ENCODE results near the gene TASL.
A peak's percentile ranks its signal among the peaks of the same experiment; 100 is the strongest.
"Not testable (repeated sequence)": the region's sequence is repeated elsewhere in the genome, so short reads cannot be mapped to it uniquely, and the experiment has no call there.

TASL gene

GRCh38 chrX:30580641-30581040 is 3.1 kb upstream of the TASL start:
- Histone ChIP-seq H3K27me3 (ENCODE audit: control insufficient read depth in 5 of 5, insufficient read depth in 4 of 5, low read length in 5 of 5) (no peaks in the 10 kb centered on the region), H3K36me3 (ENCODE audit: control insufficient read depth in 5 of 5, insufficient read depth in 5 of 5, low read length in 5 of 5) (no peaks in the 10 kb centered on the region), H3K4me1 (ENCODE audit: control insufficient read depth in 5 of 5, insufficient read depth in 5 of 5, low read length in 5 of 5) (no peaks in the 10 kb centered on the region), H3K9ac (ENCODE audit: low read length in 5 of 5) (no peak overlapping the region), H3K9me3 (ENCODE audit: control insufficient read depth in 5 of 5, low read length in 5 of 5) (no peaks in the 10 kb centered on the region), H3K4me3 (ENCODE audit: low read depth in 1 of 5, low read length in 5 of 5) (no peak overlapping the region), H3K27ac (ENCODE audit: low read depth, low read length) (no peak overlapping the region)

GRCh38 chrX:30576881-30577280 is 685 bp downstream of the TASL start:
- H3K27me3 ChIP-seq (ENCODE audit: control insufficient read depth in 5 of 5, insufficient read depth in 4 of 5, low read length in 5 of 5): no peaks in the 10 kb centered on the region
- H3K9ac ChIP-seq (ENCODE audit: low read length in 5 of 5): no peak overlapping the region
- no peak overlapping the region for H3K27ac ChIP-seq (ENCODE audit: low read depth, low read length)
- H3K9me3 ChIP-seq (ENCODE audit: control insufficient read depth in 5 of 5, low read length in 5 of 5): no peaks in the 10 kb centered on the region
- peak overlapping the region in 4 of 5 donors; percentile 12 to 50 (median 34) for H3K4me3 ChIP-seq (ENCODE audit: low read depth in 1 of 5, low read length in 5 of 5)
- no peaks in the 10 kb centered on the region for H3K4me1 ChIP-seq (ENCODE audit: control insufficient read depth in 5 of 5, insufficient read depth in 5 of 5, low read length in 5 of 5)
- H3K36me3 ChIP-seq (ENCODE audit: control insufficient read depth in 5 of 5, insufficient read depth in 5 of 5, low read length in 5 of 5): no peaks in the 10 kb centered on the region

- no peak overlapping the region for H3K9ac ChIP-seq (ENCODE audit: low read length in 5 of 5)
- no peaks in the 10 kb centered on the region for H3K36me3 ChIP-seq (ENCODE audit: control insufficient read depth in 5 of 5, insufficient read depth in 5 of 5, low read length in 5 of 5)
- no peaks in the 10 kb centered on the region for H3K4me1 ChIP-seq (ENCODE audit: control insufficient read depth in 5 of 5, insufficient read depth in 5 of 5, low read length in 5 of 5)
- peaks cover 0 to 3% (median 0%) of the 10 kb centered on the region in 5 donors for H3K27me3 ChIP-seq (ENCODE audit: control insufficient read depth in 5 of 5, insufficient read depth in 4 of 5, low read length in 5 of 5)
- H3K9me3 ChIP-seq (ENCODE audit: control insufficient read depth in 5 of 5, low read length in 5 of 5): no peaks in the 10 kb centered on the region
- no peak overlapping the region for H3K4me3 ChIP-seq (ENCODE audit: low read depth in 1 of 5, low read length in 5 of 5)
- no peak overlapping the region for H3K27ac ChIP-seq (ENCODE audit: low read depth, low read length)
Observed at GRCh38 chrX:30573125-30573524, 4.4 kb downstream of the TASL start.

GRCh38 chrX:30572678-30573077 is 4.9 kb downstream of the TASL start:
- no peaks in the 10 kb centered on the region for H3K9me3 ChIP-seq (ENCODE audit: control insufficient read depth in 5 of 5, low read length in 5 of 5)
- H3K27ac ChIP-seq (ENCODE audit: low read depth, low read length): no peak overlapping the region
- no peak overlapping the region for H3K4me3 ChIP-seq (ENCODE audit: low read depth in 1 of 5, low read length in 5 of 5)
- H3K27me3 ChIP-seq (ENCODE audit: control insufficient read depth in 5 of 5, insufficient read depth in 4 of 5, low read length in 5 of 5): peaks cover 0 to 3% (median 0%) of the 10 kb centered on the region in 5 donors
- no peaks in the 10 kb centered on the region for H3K36me3 ChIP-seq (ENCODE audit: control insufficient read depth in 5 of 5, insufficient read depth in 5 of 5, low read length in 5 of 5)
- no peak overlapping the region for H3K9ac ChIP-seq (ENCODE audit: low read length in 5 of 5)
- H3K4me1 ChIP-seq (ENCODE audit: control insufficient read depth in 5 of 5, insufficient read depth in 5 of 5, low read length in 5 of 5): no peaks in the 10 kb centered on the region

GRCh38 chrX:30572004-30572403 is 5.6 kb downstream of the TASL start:
- Histone ChIP-seq H3K9me3 (ENCODE audit: control insufficient read depth in 5 of 5, low read length in 5 of 5) (no peaks in the 10 kb centered on the region), H3K4me1 (ENCODE audit: control insufficient read depth in 5 of 5, insufficient read depth in 5 of 5, low read length in 5 of 5) (no peaks in the 10 kb centered on the region), H3K36me3 (ENCODE audit: control insufficient read depth in 5 of 5, insufficient read depth in 5 of 5, low read length in 5 of 5) (no peaks in the 10 kb centered on the region), H3K4me3 (ENCODE audit: low read depth in 1 of 5, low read length in 5 of 5) (no peak overlapping the region), H3K27me3 (ENCODE audit: control insufficient read depth in 5 of 5, insufficient read depth in 4 of 5, low read length in 5 of 5) (peaks cover 0 to 3% (median 0%) of the 10 kb centered on the region in 5 donors), H3K9ac (ENCODE audit: low read length in 5 of 5) (no peak overlapping the region), H3K27ac (ENCODE audit: low read depth, low read length) (no peak overlapping the region)

- no peaks in the 10 kb centered on the region for H3K4me1 ChIP-seq (ENCODE audit: control insufficient read depth in 5 of 5, insufficient read depth in 5 of 5, low read length in 5 of 5)
- H3K27ac ChIP-seq (ENCODE audit: low read depth, low read length): no peak overlapping the region
- H3K4me3 ChIP-seq (ENCODE audit: low read depth in 1 of 5, low read length in 5 of 5): no peak overlapping the region
- H3K9me3 ChIP-seq (ENCODE audit: control insufficient read depth in 5 of 5, low read length in 5 of 5): no peaks in the 10 kb centered on the region
- H3K36me3 ChIP-seq (ENCODE audit: control insufficient read depth in 5 of 5, insufficient read depth in 5 of 5, low read length in 5 of 5): no peaks in the 10 kb centered on the region
- H3K9ac ChIP-seq (ENCODE audit: low read length in 5 of 5): no peak overlapping the region
- H3K27me3 ChIP-seq (ENCODE audit: control insufficient read depth in 5 of 5, insufficient read depth in 4 of 5, low read length in 5 of 5): peaks cover 0 to 3% (median 0%) of the 10 kb centered on the region in 5 donors
Observed at GRCh38 chrX:30570505-30570904, 7.1 kb downstream of the TASL start.

GRCh38 chrX:30568136-30568535 is 9.4 kb downstream of the TASL start:
- Histone ChIP-seq H3K9ac (ENCODE audit: low read length in 5 of 5) (no peak overlapping the region), H3K27ac (ENCODE audit: low read depth, low read length) (no peak overlapping the region), H3K9me3 (ENCODE audit: control insufficient read depth in 5 of 5, low read length in 5 of 5) (no peaks in the 10 kb centered on the region), H3K27me3 (ENCODE audit: control insufficient read depth in 5 of 5, insufficient read depth in 4 of 5, low read length in 5 of 5) (peaks cover 0 to 3% (median 0%) of the 10 kb centered on the region in 5 donors), H3K4me3 (ENCODE audit: low read depth in 1 of 5, low read length in 5 of 5) (no peak overlapping the region), H3K4me1 (ENCODE audit: control insufficient read depth in 5 of 5, insufficient read depth in 5 of 5, low read length in 5 of 5) (no peaks in the 10 kb centered on the region), H3K36me3 (ENCODE audit: control insufficient read depth in 5 of 5, insufficient read depth in 5 of 5, low read length in 5 of 5) (no peaks in the 10 kb centered on the region)

GRCh38 chrX:30563070-30563469 is 14.5 kb downstream of the TASL start:
- not testable (repeated sequence) for H3K9ac ChIP-seq (ENCODE audit: low read length in 5 of 5); H3K27me3 ChIP-seq (ENCODE audit: control insufficient read depth in 5 of 5, insufficient read depth in 4 of 5, low read length in 5 of 5); H3K36me3 ChIP-seq (ENCODE audit: control insufficient read depth in 5 of 5, insufficient read depth in 5 of 5, low read length in 5 of 5); H3K27ac ChIP-seq (ENCODE audit: low read depth, low read length); H3K4me3 ChIP-seq (ENCODE audit: low read depth in 1 of 5, low read length in 5 of 5); H3K9me3 ChIP-seq (ENCODE audit: control insufficient read depth in 5 of 5, low read length in 5 of 5)
- H3K4me1 ChIP-seq (ENCODE audit: control insufficient read depth in 5 of 5, insufficient read depth in 5 of 5, low read length in 5 of 5): peaks cover 0 to 16% (median 4%) of the 10 kb centered on the region in 5 donors

GRCh38 chrX:30561191-30561590 is 16.4 kb downstream of the TASL start:
- Histone ChIP-seq H3K27me3 (ENCODE audit: control insufficient read depth in 5 of 5, insufficient read depth in 4 of 5, low read length in 5 of 5) (peaks cover 0 to 5% (median 0%) of the 10 kb centered on the region in 5 donors), H3K4me1 (ENCODE audit: control insufficient read depth in 5 of 5, insufficient read depth in 5 of 5, low read length in 5 of 5) (peaks cover 0 to 16% (median 4%) of the 10 kb centered on the region in 5 donors), H3K9ac (ENCODE audit: low read length in 5 of 5) (no peak overlapping the region), H3K9me3 (ENCODE audit: control insufficient read depth in 5 of 5, low read length in 5 of 5) (no peaks in the 10 kb centered on the region), H3K4me3 (ENCODE audit: low read depth in 1 of 5, low read length in 5 of 5) (no peak overlapping the region), H3K27ac (ENCODE audit: low read depth, low read length) (peak overlapping the region; percentile 58), H3K36me3 (ENCODE audit: control insufficient read depth in 5 of 5, insufficient read depth in 5 of 5, low read length in 5 of 5) (no peaks in the 10 kb centered on the region)

- no peaks in the 10 kb centered on the region for H3K4me1 ChIP-seq (ENCODE audit: control insufficient read depth in 5 of 5, insufficient read depth in 5 of 5, low read length in 5 of 5)
- no peak overlapping the region for H3K4me3 ChIP-seq (ENCODE audit: low read depth in 1 of 5, low read length in 5 of 5)
- H3K9me3 ChIP-seq (ENCODE audit: control insufficient read depth in 5 of 5, low read length in 5 of 5): peaks cover 0 to 2% (median 0%) of the 10 kb centered on the region in 5 donors
- no peak overlapping the region for H3K9ac ChIP-seq (ENCODE audit: low read length in 5 of 5)
- H3K36me3 ChIP-seq (ENCODE audit: control insufficient read depth in 5 of 5, insufficient read depth in 5 of 5, low read length in 5 of 5): no peaks in the 10 kb centered on the region
- peaks cover 0 to 3% (median 0%) of the 10 kb centered on the region in 5 donors for H3K27me3 ChIP-seq (ENCODE audit: control insufficient read depth in 5 of 5, insufficient read depth in 4 of 5, low read length in 5 of 5)
- H3K27ac ChIP-seq (ENCODE audit: low read depth, low read length): no peak overlapping the region
Observed at GRCh38 chrX:30538271-30538670, 39.3 kb downstream of the TASL start.

GRCh38 chrX:30533835-30534234 is 43.7 kb downstream of the TASL start:
- Histone ChIP-seq H3K4me3 (ENCODE audit: low read depth in 1 of 5, low read length in 5 of 5) (no peak overlapping the region), H3K27ac (ENCODE audit: low read depth, low read length) (no peak overlapping the region), H3K27me3 (ENCODE audit: control insufficient read depth in 5 of 5, insufficient read depth in 4 of 5, low read length in 5 of 5) (peaks cover 0 to 5% (median 2%) of the 10 kb centered on the region in 5 donors), H3K4me1 (ENCODE audit: control insufficient read depth in 5 of 5, insufficient read depth in 5 of 5, low read length in 5 of 5) (no peaks in the 10 kb centered on the region), H3K36me3 (ENCODE audit: control insufficient read depth in 5 of 5, insufficient read depth in 5 of 5, low read length in 5 of 5) (no peaks in the 10 kb centered on the region), H3K9ac (ENCODE audit: low read length in 5 of 5) (no peak overlapping the region), H3K9me3 (ENCODE audit: control insufficient read depth in 5 of 5, low read length in 5 of 5) (no peaks in the 10 kb centered on the region)

All from subcutaneous abdominal adipose tissue (tissue), 5 donors.